ENCODE measurements around the gene APBA2.

APBA2 gene

GRCh38 chr15:29127506-29128430, 242.0 kb downstream of the APBA2 start:
- DNase-seq = no peak

- no peak for DNase-seq
These were observed 242.9 kb downstream of the APBA2 start for GRCh38 chr15:29128671-29129070.

GRCh38 chr15:29129221-29129620, 243.4 kb downstream of the APBA2 start:
- DNase-seq = no peak

- no peak for DNase-seq
These were observed 244.2 kb downstream of the APBA2 start for GRCh38 chr15:29129926-29130325.

- no peak for DNase-seq
These were observed 244.7 kb downstream of the APBA2 start for GRCh38 chr15:29130476-29130875.

- no peak for DNase-seq
These were observed 245.4 kb downstream of the APBA2 start for GRCh38 chr15:29130951-29131839.

- no peak for DNase-seq
These were observed 246.2 kb downstream of the APBA2 start for GRCh38 chr15:29131840-29132420.

GRCh38 chr15:29132735-29133181, 247.0 kb downstream of the APBA2 start:
- no peak for DNase-seq

- no peak for DNase-seq
These were observed 247.5 kb downstream of the APBA2 start for GRCh38 chr15:29133321-29133720.

- no peak for DNase-seq
These were observed 248.0 kb downstream of the APBA2 start for GRCh38 chr15:29133791-29134190.

- no peak for DNase-seq
These were observed 248.5 kb downstream of the APBA2 start for GRCh38 chr15:29134239-29134638.

- DNase-seq = no peak
These were observed 249.0 kb downstream of the APBA2 start for GRCh38 chr15:29134641-29135308.

- no peak for DNase-seq
These were observed 249.5 kb downstream of the APBA2 start for GRCh38 chr15:29135309-29135657.

- DNase-seq = no peak
These were observed 250.2 kb downstream of the APBA2 start for GRCh38 chr15:29135702-29136646.

- DNase-seq = no peak
These were observed 252.5 kb downstream of the APBA2 start for GRCh38 chr15:29138260-29138659.

GRCh38 chr15:29139072-29139471, 253.3 kb downstream of the APBA2 start:
- DNase-seq = no peak

- DNase-seq = peak; percentile 38
These were observed 254.0 kb downstream of the APBA2 start for GRCh38 chr15:29139540-29140459.

- DNase-seq = no peak
These were observed 254.9 kb downstream of the APBA2 start for GRCh38 chr15:29140475-29141307.

All from effector CD8-positive, alpha-beta T cell (primary cell).